Heart left ventricle (tissue), 13 donors: Measurements from ENCODE around the gene SNORC.

Experiments
- POLR2A ChIP-seq, 2 donors: fragments of 450-650 bp; IDR thresholded peaks; one replicate each; pipeline ENCODE4 v1.6.1; 2017; ENCODE audit warnings: antibody characterized with exemption in 2 of 2, mild to moderate bottlenecking in 2 of 2, moderate library complexity in 2 of 2
- TF ChIP-seq, protein P1 (sequence below), 12 donors: fragments of 200-600 bp; sonication (generic) in 4 of 12; IDR thresholded peaks; one replicate each; pipeline versions ENCODE4 v1.5.0 to v1.8.0; 2018 to 2022; ENCODE audit warnings: antibody characterized with exemption in 12 of 12, mild to moderate bottlenecking in 5 of 12
- donor health status: ischemic (EF 13 %, LVEDD 7.1; RV severe dilation, severe dysfunction).
- donor health status: DM: no; HTN: yes; CAD: no.
- donor health status: DM: no; HTN: no; CAD: no.
- donor health status: ischemic (EF 25% LVEDD 6.9; RV normal size, moderate dysfunction).
- donor health status: ischemic (EF 25% LVEDD 5.7; RV mildly dilated, moderate dysfunction).
- donor health status: ischemic (EF 35%, LVEDD 5.7; RV mildly dilated, moderate dysfunction).
- donor health status: nonischemic (EF 11% LVEDD 7.7; RV severe dilation, severe dysfunction).
- donor health status: DM: yes; HTN: yes; CAD: no.
- donor health status: PGD.
- donor health status: ischemic (EF 29% LVEDD 5.4; RV normal size, mild dysfunction).
- donor health status: nonischemic (EF 23%, LVEDD 6.1; RV moderate dilation, normal function).

DNA sequence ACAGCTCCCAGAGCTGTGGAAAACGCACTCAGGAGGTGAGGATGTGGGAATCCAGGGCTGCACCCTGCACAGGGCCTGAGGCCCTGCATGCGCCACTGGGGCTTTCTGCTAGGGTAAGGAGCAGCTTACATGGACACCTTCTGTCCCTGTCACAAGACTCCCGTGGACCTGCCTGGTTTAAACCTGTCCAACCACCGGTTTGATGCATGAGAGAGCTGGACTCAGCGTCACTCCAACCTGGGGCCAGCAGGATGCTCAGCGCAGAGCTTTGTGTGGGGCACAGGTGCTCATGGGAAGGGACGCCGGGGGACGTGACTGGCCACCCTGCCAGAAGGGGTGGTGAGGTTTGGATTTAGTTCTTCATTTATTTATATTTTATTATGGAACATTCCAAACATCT lies 24.2 kb downstream of the SNORC start:
- no peak for TF ChIP-seq POLR2A (IDR thresholded peaks at IDR 0.05)
- TF ChIP-seq, protein P1, sequence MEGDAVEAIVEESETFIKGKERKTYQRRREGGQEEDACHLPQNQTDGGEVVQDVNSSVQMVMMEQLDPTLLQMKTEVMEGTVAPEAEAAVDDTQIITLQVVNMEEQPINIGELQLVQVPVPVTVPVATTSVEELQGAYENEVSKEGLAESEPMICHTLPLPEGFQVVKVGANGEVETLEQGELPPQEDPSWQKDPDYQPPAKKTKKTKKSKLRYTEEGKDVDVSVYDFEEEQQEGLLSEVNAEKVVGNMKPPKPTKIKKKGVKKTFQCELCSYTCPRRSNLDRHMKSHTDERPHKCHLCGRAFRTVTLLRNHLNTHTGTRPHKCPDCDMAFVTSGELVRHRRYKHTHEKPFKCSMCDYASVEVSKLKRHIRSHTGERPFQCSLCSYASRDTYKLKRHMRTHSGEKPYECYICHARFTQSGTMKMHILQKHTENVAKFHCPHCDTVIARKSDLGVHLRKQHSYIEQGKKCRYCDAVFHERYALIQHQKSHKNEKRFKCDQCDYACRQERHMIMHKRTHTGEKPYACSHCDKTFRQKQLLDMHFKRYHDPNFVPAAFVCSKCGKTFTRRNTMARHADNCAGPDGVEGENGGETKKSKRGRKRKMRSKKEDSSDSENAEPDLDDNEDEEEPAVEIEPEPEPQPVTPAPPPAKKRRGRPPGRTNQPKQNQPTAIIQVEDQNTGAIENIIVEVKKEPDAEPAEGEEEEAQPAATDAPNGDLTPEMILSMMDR (IDR thresholded peaks at IDR 0.05), result no peak
